Fibroblast of skin of left biceps (primary cell): ENCODE data around the gene TEC.
"Not testable (repeated sequence)": the region's sequence is repeated elsewhere in the genome, so short reads cannot be mapped to it uniquely, and the experiment has no call there.

ENCODE experiments used
- DNase-seq, 2 experiments: peaks; one replicate each; pipeline ENCODE4 v3.0.0-alpha.2; 2013; ENCODE audit warnings: low read depth in 2 of 2

Gene TEC

DNA sequence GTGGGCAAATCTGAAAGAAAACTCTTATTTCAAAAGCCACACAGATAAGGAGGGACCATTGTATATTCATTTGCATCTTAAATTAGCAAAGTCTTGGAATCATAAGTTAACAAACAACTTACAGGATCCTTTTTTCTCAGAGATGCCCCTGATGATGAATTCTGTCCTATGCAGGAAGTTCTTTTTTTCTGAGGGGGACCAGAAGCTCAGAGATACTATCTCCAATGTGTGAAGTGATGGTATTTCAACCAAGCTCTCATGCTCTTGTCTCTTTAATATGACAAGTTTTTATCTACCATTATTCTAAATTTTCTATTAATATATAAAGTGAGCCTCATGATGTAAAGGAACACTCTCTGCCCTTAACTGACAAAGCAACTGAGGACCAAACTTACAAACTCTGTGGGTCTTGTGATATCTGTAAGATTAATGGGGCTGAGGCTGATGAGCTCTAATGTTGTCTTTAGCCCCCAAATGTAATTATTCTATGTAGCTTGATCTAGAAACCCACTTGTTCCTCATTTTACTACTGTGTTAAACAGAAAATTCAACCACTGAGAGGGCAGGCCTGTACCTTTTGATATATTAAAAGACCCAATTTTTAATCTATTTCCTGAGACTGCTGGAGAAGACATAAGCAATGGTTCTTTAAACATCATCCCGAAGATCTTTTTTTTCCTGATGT, 27.0 kb downstream of the TEC start:
- no peak for DNase-seq

DNA sequence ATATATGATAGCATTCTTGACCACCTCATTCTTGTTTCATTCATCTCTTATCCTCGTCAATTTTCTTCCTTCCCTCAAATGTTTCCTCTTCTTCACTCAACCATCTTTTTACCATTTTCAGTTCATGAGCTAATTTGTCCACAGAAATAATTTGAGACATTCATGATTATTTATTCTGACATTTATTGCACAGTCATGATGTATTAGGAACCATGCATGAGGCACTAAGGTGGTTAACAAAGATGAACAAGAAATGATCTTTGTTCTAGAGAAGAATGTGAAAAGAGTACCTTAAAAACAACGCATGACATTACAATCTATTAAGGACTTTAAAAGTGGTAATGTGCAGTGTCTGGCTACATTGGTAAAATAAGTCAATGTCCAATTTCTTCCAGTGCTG, 27.9 kb downstream of the TEC start:
- DNase-seq, result no peak

DNA sequence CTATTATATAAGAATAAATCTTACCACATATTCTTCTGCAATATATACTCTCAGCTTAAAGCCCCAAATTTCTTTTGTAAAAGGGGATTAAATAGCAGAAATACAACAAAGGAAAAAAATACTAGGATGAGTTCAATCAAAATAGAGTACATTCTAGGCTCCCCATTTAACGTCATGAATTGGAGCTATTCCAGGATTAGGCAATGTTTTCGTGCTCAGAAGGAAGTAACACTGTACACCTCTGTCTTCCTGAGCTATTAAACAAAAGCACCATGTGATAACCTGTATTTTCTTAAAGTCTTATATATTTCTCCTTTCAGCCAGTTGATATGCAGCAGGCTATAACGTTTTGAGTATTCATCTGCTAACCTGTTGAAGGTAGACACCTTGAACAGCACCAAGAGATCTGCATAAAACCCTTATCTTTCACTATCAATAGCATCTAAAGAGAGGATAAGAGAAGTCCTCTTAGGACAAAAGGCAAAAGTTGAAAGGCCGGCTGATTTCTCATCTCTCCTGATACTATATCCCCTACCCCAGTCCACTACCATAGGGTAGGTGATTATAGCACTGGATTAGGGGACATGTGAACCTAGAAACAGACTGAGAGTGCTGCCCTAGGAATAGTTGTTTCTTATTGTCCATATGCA, 31.5 kb downstream of the TEC start:
- no peak for DNase-seq

DNA sequence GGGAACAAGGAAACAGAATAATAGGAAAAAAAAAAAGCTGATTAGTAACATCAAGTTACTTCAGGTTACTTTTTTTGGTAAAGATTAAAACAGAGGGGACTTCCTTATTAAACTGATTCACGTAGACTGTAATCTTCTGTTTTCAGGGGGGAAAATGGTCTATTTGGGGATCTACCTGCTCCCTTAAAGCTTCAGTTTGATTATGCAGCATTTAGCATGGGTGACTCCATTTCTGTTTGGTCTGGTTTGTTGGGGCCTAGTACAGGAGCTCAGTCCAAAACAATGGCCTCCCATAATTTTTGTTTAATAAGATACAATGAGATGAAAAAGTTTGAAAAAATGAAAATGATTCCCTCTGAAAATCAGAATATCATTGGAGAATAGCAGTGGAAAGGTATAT, 34.6 kb downstream of the TEC start:
- DNase-seq, result no peak

DNA sequence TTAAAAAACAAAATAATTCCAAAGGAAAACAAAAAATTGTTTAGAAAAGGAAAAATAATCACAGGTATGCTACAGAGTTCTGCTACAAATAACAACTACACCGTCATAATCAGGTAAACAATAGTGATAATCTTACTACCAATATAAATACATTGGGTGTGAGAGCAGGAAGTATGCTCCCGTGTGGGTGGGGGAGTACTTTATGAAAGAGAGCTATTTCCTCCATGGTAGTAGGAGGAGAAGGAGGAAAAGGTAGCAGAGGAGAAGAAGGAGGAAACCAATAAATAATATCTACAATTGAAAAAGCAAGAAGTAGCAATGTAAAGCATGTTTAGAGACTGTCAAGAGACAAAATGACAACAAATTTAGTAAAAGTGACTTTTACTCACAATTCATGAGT, 35.1 kb downstream of the TEC start:
- no peak for DNase-seq

DNA sequence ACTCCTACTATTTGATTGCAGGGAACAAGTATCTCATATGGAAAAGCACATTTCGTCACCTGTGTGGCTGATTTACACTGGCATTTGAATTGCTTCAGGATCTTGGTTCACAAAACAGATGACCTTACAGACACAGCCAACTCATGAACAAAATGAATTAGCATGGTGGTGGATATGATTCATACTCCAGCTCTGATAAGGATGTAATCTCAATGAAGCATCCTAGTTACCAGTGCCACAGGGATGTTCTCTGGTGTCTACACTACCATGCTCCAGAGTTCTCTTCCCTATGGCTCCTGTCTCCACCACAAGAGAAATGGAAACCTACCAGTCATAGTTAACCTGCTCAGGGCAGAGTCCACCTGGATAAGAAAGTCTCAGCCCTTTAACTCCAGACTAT, 40.7 kb downstream of the TEC start:
- DNase-seq, result no peak

DNA sequence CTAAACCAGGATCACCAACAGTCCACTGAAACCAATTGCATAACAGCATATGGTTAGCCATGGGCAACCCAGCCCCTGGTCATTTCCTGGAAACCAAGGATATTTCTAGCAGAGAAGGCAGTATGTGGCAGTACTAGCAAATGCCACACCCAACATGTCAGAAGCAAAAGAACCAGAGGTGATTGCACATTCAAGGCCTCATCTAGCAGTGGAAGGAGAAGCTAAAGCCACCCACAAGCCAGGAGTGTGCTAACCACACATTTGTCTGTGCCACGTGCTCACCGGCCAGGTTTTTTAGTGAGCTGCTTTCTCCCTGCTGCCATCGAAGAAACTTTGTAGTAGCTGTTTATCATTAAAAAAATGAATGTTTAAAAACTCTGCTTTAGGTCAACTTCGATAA, 42.0 kb downstream of the TEC start:
- DNase-seq, result no peak

DNA sequence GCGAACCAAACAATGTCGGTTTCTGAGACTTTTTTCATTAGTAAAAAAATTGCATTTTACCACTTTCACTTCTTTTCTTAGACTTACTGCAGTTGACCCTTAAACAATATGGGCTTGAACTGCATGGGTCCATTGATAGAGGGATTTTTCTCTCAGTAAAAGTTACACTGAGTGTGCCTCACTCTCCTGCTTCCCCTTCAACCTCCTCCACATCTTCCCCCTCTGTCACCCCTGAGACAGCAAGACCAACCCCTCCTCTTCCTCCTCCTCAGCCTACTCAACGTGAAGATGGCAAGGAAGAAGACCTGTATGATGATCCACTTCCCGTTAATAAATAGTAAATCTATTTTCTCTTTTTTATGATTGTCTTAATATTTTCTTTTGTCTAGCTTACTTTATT, 43.4 kb downstream of the TEC start:
- no peak for DNase-seq

DNA sequence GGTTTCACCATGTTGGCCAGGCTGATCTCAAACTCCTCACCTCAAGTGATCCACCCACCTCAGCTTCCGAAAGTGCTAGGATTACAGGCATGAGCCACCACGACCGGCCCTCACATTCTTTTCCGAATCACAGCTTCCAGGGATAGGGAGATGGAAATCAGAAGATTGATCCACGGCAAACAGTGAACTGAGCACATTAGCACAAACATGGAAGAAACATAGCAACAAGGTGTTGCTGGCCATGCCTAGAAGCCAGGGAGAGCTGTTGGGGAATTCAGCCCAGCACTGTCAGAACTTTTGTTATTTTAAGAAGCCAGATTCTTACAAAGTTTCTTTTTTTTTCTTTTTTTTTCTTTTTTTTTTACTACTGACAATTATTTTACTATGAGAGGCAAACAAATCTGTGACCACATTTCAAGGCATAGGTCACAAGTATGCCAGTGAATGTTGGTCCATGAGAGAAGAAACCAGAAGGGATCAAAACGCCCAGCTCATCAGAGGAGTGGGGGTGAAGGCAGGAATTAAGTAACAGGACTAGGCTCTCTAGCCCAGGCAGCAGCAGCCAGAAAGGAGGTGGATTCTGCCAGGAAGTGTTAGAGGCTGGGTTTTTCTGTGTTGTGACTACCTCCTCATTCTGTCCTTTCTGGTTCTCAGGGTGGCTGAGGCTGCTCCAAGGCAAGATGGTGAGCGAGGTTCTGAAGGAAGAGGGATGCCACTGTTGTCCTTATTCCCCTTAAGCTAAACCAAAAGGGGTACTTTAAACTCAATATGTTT, 44.1 kb downstream of the TEC start:
- DNase-seq, result no peak

DNA sequence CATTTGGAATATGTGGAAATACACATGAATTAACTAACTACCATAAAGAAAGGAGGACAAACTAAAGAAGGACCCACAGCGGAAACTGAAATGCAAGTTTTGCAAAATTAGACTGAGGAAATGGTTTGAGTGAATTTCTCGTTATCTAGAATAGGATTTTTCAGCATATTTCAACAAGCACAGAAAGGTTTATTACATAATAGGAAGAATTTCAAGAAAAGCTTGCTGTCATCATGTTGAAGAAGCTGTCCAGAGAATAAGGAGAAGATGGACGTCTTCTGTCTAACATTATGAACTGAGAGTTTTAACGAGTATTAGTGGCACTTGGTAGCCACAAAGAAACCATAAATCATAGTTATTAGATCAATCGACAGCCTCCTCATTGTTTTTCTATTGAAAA, 45.0 kb downstream of the TEC start:
- no peak for DNase-seq

DNA sequence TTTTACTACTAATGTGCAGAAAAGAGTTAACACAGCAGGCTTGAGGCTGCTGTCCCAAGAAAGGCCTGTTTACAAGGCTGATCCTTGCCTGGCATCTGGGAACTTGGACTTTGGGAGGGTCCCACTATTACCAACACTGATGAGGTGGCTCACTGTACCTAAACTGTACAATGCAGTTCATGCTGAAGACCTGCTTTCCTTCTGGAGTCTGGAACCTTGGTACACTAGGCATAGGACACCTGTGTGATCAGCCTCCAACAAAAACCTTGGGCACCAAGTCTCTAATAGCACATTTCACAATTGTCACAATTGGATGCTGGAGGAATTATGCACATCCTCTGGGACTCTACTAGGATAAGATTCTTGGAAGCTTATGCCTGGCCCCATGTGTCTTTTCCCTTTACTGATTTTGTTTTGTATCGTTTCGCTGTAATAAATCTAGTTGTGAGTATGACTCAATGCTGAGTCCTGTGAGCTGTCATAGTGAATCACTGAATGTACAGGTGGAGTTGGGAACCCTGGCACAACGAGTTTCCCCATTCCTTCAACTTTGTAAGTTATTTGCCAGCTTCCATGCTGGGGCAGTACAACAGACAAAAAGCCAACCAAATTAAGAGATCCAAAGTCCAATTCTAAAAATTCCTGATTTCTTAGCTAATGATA, 45.9 kb downstream of the TEC start:
- no peak for DNase-seq

DNA sequence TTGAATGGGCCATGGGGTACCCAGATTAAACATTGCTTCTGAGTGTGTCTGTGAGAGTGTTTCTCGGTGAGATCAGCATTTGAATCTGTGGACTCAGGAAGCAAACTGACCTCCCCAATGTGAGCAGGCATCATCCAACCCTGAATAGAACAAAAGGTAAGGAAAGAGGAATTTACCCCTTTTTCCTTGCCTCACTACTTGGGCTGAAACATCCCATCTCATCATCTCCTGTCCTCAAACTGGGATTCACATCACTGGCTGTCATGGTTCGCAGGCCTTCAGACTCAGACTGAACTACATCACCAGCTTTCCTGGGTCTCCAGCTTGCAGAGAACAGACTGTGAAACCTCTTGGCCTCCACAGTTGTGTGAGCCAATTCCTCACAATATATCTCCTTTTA, 47.1 kb downstream of the TEC start:
- DNase-seq, result no peak

DNA sequence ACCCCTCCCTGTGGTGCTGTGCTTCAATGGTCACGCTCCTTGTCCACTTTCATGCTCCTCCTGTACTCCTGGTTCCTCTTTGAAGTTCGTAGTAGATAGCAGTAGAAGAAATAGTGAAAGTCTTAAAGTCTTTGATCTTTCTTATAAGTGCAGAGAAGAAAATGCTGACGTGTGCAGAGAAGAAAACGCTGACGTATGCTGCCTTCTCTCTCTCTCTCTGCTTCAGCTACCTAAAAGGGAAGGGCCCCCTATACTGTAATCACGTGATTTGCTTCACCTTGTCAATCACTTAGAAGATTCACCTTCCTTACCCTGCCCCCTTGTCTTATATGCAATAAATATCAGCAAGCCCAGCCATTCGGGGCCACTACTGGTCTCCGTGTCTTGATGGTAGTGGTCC, 50.2 kb downstream of the TEC start:
- not testable (repeated sequence) for DNase-seq

DNA sequence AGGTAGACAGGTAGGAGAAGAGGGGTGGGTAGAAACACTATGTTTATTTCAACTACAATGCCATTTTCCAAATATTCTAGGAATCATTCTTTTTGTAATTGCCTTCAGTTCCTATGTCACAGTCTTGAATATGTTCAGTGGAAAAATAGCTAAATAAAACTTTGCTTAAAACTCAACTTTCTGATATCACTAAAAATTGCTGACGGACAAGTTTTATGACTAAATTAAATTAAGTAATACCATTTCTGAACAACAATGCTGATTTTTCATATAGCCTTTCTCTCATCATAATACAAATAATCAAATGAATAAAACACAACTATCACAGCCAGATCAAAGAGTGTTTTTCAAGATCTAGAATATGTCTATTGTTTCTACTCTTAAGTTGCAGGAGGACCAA, 53.1 kb downstream of the TEC start:
- no peak for DNase-seq

DNA sequence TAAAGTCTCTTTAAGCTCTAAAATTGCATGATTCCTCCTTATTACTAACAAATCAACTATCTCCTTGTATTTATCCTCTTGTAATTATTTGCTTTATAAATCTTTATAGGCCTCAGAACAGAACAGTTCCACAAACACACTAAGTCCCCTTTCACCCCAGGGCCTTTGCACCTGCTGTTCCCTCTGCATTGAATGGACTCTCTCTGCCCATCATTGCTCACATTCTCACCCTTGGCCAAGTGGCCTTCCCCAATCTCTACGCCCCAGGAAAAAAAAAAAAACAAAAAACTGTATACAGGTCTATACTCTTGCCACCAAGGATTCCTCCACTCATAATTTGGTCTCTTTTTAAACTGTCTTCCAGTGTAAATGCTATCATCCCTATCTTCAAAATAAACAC, 53.7 kb downstream of the TEC start:
- no peak for DNase-seq

DNA sequence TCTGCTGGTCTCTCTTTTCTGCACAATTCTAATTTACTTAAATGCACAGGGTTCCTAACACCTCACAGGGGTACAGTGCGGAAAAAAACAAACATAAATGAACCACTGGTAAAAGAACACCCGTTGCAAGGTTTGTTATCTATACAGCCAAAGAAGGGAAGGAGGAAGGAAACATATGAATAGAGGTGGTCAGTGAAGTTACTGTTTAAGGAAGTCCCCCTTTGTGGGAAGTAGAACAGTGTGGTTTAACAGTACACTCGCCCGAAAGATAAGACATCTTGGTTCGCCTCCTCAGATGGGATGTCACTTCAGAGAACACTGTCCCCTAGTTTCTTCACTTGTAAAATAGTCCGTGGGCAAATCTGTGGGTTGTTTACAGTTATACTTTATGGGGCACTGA, 57.5 kb downstream of the TEC start:
- no peak for DNase-seq

DNA sequence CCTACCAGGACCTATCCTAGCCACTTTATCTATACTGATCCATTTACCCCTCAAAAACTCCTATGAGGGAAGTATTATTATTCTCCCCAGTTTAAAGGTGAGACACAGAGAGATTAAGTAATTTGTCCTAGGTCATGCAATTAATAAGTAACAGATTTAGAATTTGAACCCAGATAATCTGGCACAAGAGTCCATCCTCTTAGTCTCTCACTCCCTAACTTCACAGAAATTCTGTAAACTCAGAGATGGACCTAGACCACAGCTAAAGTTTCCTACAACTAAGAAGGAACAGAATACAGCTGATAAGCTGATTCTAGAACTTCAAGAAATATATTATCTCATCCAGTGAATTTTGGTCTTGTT, 58.7 kb downstream of the TEC start:
- DNase-seq, result no peak

DNA sequence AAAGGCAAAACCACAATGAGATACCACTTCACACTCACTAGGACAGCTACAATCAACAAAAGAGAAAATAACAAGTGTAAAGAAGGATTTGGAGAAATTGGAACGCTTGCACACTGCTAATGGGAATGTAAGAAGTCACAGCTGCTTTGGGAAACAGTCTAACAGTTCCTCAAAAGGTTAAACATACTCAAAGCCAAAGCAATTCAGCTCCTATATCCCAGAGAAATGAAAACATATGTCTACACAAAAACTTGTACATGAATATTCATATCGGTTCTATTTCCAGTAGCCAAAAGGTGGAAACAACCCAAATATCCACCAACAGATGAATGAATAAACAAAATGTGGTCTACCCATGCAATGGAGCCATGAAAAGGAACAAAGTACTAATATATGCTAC, 64.0 kb downstream of the TEC start:
- DNase-seq, result no peak

DNA sequence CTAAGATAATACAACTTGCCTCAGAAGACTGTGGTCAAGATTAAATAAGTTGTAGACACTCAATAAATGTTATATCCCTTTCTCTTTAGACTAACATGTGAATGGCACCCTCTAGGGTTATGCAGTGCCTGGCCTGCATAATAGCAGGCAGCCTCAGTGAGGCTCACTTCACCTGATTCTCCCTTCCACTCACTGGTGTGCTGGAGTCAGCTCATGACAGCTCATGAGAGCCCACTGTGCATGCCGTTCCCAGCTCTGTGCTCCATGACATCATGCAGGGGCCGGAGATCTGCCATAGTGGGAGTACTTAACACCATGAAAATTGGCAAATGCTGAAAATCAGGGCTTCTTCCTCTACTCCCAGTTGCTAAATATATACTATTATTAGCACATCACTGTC, 64.5 kb downstream of the TEC start:
- DNase-seq, result no peak

DNA sequence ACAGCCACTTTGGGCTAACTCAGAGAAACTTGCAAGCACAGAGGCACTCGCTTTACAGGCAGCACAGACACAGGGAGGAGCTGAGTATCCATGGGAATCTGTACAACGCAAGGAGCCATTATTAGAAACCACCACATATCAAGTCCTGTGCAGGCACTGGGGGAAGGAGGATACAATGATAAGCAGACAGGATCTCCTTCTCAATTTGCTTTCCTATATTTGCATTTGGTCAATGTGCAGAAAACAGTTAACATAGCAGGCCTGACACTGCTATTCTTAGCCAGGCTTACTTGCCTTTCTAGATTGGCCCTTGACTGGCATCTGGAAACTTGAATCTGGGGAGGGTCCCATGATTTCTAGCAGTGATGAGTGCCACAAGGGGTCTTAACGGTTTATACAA, 65.8 kb downstream of the TEC start:
- DNase-seq, result no peak

DNA sequence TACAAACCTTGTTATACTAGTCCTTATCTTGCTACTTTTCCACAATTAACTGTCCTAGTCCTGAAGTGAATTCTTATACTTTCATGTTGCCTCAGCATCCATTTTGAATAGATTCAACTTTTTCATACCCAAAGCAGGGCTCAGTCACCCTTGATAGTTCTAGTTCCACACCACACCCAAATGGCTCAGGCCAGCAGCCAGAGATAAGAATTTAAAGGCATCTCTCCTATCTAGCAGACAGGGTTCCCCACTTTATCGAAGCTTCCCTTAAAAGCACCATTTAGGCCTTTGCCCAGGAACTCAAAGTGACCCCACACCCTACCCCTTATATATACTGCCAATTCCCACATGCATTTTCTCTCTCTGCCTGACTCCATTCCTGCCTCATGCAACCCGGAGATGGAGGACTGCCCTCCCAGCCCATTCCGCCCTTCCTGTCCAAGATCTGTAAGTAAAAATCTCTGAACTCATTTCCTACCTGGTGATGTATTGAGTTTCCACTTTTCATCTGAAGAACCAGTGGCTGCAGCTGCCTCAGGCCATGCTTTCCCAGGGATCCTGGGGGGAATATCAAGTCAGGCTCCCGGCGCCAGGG, 71.9 kb downstream of the TEC start:
- no peak for DNase-seq

DNA sequence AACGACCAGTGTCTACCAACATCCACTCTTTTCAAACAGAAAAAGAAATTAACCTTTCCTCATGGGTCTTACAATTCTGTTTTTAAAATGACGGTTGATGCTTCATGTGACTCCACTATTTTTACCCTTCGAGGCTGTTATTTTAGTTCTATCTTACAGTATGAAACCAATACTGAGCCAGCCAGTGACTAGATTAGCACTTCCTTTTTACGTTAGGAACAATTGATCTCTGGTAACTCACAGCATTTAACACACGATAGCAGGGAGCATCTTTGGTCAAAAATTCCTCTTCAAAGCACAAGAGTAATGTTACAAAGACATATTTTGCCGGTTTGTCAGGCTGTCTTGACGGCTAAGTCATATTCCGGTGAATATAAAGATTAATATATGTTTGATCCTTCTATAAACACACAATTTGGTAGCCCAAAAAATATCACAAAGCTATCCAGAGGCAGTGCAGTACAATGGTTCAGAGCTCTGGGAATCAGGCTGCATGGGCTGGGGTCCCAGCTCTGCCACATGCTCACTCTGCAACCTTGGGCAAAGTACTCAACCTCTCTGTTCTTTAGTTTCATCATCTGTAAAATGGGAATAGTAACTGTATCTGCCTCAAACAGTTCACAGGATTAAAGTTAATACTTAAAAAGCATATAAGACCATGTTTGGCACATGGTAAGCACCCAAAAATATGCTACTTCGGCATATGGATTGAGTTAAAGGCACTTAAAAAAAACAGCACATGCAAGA, 72.7 kb downstream of the TEC start:
- DNase-seq, result no peak
